GM18526 (cell line): ENCODE data around the gene TAS2R10.

Source experiments
- POLR2A ChIP-seq: IDR thresholded peaks from 3 replicates; pipeline ENCODE4 v1.6.1; 2011; ENCODE audit not compliant: insufficient read length; ENCODE audit errors: extremely low read depth

The TAS2R10 gene

DNA sequence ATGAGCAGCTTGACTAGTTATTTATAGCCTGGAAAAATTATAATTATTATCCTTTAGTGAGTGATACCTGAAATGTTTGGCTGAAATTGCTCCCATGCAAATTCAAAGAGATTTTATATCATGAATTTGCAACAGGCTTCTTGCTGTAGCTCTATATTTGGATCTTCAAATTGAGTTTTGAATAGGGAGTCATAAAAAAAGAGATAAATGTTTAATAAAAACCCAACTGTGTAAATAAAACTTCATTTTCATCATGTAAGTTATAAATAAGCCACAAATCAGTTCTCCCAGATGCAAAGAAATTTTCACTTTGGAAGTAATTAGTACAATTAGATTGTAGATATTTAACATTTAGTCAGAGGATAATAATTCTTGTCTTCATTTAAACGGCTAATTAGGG, 19.0 kb downstream of the TAS2R10 start, which contains the start of gene TAS2R8:
Gene TAS2R8 (minus strand): TSS at position 101 of the 400 bp plus-strand sequence. CDS start 306 bp downstream, outside the sequence.
- TF ChIP-seq POLR2A, result no peak

DNA sequence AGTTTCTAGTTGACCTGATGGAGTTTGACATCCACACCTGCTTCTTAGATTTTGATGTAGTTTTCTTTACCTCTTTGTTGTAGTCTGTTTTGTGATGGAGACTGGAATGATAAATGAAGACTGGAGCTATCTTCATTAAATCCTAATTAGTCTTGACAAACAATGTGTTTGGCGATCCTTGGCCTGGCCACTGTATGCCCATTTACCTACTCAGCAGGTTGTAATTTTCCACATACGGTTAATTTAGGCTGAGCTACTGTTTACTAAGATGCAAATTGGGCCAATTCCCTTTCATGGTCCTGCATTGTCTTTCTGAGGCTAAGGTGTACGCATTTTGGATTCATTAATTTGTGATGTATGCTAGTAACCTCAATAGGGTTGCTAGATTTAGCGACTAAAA, 23.6 kb downstream of the TAS2R10 start, which contains the start of gene TAS2R7:
Gene TAS2R7 (minus strand): TSS at position 41 of the 400 bp plus-strand sequence. CDS start 57 bp downstream, outside the sequence.
- no peak for TF ChIP-seq POLR2A

DNA sequence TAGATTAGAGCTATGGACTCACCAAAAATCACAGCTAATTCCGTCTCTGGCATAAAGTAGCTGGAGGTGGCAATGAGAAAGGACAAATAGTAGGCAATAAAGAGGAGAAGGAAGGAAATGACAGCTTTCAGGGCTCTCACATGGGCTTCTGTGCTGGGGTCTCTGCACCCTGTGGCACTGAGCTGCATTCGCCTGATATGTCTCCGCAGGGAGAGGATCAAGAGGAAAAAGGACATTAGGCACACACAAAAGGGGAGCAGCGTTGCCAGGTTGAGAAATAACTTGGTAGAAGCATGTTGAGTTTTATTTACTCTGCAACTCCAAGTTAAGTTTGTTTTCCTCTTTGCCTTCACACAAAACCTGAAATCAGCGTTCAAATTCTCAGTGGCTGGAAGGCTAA, 24.4 kb downstream of the TAS2R10 start:
- TF ChIP-seq POLR2A, result no peak

DNA sequence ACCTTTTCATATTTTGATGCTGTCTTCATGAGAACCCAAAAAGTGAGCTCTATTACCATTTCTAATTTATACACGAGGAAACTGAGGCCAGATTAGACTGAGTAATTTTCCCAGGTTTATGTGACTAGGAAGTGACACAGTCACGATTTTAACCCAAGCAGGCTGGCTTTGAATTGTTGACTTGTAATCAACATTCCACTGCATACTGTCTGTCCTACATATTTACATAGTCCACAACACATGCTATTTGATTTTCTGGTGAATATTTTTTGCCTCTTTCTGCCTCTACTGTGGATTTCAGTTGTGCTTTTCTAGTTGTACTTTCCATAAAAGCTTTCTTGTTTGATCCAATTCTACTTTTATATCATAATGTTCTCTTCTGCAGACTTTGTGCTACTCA, 31.9 kb downstream of the TAS2R10 start:
- no peak for TF ChIP-seq POLR2A

DNA sequence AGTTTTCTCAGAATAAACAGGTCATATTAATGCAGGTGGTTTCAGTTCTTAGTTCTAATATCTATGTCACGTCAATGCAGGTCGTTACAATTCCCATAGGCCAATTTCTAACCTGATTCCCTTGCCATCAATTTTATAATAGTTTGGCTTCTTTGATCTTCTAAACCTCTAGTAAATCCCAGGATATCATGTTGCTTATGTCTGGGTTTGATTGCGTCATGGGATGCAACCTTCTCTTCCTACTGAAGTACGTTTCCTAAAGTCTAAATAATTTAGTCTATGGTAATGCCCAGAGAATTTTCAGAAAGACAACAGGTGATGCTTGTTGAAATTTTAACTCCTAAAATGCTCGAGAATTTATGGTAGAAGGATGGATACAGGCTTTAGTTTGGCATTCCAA, 42.9 kb downstream of the TAS2R10 start:
- TF ChIP-seq POLR2A, result no peak

DNA sequence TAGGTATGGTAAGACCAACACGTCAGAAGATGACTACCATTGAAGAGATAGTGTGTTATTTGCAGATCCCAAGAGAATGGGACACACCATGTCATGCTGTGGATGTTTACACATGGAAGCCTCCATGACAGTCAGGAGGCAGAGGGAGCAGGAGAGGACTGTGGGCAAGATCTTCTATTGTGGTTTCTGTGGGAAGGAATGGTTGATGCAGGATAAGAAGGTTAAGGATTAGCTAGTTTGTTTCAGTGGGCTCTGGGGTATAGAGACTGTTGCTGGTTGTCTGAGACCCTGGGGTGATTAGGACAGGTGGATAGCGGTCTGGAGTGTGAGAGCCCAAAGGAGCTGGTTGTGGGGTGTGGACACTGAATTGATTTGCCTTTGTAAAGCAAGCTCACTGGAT, 47.1 kb downstream of the TAS2R10 start:
- no peak for TF ChIP-seq POLR2A
